GM19023 (cell line): ENCODE results near the gene NPL.

Experiments used
- ATAC-seq: cut with Tn5 transposase; IDR thresholded peaks from one replicate; pipeline ENCODE4 v1.9.1; 2021; ENCODE audit warnings: mild to moderate bottlenecking, moderate library complexity; ENCODE audit not compliant: unreplicated experiment

NPL gene

DNA sequence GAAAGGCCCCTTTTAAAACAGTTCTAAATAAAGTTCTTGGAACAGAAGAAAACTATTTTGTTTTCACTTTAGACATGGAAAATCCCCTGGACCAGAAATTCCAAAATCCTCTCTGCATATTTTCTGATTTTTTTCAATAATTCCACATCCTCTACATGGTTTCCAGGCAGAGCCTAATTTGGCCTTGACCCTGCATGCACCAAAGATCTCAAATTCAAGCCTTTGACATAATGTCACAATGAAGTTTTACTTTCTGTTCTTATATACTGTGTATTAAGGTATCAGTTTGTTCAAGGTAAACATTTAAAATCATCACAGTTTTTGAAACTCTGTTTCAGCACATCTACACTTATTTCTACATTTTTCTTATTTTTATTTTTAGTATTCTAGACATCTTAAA, 12.2 kb upstream of the NPL start:
- no peak for ATAC-seq

GRCh38 chr1:182778862-182779261, 10.7 kb upstream of the NPL start:
- ATAC-seq = no peak

DNA sequence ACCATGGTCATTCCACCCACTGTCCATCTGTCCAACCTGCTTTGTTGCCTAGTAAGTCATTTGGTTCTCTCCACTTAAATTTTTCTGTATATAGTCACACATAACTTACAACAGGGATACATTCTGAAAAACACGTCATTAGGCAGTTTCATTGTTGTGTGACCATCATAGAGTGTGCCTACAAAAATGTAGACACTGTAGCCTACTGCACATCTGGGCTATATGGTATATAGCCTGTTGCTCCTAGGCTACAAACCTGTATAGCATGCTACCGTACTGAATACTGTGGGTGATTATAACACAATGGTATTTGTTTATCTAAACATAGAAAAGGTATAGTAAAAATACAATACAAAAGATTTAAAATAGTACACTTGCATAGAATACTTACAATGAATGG, 10.0 kb upstream of the NPL start:
- ATAC-seq = no peak

DNA sequence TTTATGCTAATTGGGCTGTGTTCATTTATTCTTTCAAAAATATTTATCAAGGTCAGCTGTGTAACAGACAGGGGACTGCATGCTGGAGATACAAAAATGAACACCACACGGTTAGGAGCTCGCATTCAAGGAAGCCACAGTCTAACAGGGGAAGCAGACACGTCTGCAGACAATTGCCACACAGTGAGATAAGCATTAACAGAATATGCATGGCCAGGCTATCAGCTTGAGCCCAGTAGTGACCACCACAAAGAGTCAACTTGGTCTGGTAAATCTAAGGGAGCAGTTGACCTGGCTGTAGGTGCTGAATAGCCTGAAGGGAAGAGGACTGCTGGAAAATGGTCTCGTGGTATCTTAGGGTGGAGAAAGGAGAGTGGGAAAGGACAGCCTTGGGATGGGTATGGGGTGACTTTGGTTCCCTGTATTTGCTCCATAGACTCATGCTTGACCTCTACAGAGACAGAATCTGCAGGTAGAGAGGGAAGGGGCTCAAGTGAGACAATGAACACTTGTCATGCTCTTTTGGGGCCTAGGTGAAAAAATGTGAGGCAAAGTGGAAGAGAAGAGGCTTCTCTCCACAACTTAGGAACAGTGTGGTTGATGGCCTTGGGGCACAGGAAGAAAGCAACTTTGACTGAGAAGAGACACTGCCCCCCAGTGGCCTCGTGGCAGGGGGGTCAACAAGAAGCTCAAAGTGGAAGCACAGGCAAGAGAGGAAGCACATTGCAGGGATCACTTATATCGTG, 7.6 kb upstream of the NPL start:
- peak; percentile 58 for ATAC-seq

GRCh38 chr1:182782587-182782913, 7.0 kb upstream of the NPL start:
- no peak for ATAC-seq

DNA sequence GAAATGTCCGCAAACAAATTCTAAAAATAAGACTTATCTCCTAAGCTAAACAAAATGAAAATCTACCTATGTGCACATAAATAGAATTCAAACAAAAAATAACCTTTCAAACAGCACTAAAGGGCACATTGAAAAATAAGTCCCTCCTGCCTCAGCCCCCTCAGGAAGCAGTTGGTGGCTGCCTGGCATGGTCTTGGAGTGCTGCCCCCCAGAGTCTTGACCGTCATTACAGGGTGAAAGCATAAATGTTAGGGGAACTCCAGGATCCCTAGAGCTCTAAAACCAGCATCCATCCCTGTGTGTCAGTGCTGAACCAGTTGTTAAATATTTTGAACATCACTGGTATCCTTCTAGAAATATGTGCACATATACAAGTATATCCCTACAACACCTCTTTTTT, 6.5 kb upstream of the NPL start:
- ATAC-seq = no peak

DNA sequence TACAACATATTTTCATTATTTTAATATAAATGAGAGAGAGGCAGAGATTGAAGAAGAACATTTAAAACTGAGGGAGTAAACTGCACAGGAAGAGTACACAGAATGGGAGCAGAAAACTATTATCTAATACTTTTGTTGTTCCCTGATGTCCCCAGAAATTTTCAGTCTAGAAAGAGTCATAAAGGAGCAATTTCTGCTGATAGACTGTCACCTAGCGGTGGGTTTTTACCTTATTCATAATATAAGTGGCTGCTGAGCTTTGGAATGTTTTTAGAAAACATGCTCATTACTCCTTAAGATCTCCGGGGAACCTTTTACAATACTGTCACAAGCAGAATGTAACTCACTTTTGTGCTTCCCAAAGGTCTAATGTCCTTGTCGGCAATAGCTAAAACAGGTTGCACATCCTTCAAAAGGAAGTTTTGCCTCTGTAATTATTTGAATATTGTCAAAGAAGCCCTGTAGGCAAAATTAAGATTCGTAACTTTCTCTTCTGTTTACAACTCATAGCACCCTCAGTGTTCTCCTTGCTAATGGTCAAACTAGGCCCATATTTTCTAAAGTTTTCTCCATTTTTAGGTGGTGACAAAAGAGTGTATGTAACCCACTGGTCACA, 4.9 kb upstream of the NPL start:
- no peak for ATAC-seq

DNA sequence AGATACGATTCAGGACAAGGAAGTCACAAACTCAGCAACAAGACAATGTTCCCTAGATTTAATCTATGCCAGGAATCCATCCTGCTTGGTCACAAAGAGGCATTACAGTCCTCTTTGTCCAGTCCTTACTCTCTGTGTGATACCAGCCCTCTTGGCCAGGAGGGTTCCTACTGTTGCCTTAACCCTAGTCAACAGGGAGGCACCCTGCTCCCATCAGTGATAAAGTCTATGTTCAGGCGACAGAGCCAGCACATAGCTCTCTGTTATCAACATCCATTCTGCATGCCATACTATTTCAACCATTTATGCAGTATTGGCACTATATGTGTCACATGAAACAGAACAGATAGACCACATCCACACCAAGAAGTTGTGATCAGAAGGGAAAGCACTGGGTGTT, 4.4 kb upstream of the NPL start:
- no peak for ATAC-seq

- ATAC-seq = no peak
These were observed 3.2 kb upstream of the NPL start for GRCh38 chr1:182786223-182786994.

- no peak for ATAC-seq
These were observed 2.6 kb upstream of the NPL start for GRCh38 chr1:182786995-182787324.

- no peak for ATAC-seq
These were observed 2.0 kb downstream of the NPL start for GRCh38 chr1:182791281-182792179.

DNA sequence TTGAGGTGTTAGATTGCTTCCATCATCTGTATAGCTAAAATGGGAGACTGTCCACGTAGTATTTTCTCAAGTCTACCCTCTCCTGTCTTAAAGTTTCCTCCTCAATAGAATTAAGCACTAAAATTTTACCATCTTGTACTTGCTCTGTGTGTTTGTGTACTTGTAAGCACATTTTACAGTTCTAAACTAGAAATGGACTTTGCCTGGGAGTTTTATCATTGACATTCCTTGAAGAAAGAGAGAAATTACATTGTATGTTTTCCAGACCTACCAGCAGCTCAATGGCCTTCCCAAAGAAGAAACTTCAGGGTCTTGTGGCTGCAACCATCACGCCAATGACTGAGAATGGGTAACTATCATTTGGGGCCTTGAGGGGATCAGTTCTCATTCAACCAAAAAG, 4.5 kb downstream of the NPL start:
- no peak for ATAC-seq

DNA sequence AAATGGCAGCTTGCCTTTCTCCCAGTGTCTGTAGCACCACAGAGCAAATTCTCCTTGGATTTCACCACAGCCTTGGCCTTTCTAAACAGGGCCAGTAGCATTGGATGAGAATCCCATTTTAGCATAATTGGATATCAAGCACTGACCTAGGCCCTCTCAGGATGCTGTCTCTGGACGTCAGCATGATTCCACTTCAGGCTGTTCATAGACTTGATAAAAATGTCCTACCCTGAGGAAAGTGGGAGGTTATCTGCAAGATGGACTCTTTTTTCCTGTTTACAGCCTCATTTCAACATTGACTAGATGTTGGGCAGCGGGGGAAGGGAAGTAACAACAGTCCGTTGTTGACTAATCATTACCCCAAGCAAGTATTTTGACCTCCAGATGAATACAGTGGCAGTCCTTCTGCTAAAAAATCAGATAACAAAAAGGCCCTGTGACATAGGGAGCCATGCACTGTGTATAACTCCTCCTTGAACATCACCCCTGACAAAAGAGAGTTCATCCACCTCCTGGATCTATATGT, 5.2 kb downstream of the NPL start:
- ATAC-seq = no peak

GRCh38 chr1:182795563-182796228, 6.1 kb downstream of the NPL start:
- no peak for ATAC-seq

DNA sequence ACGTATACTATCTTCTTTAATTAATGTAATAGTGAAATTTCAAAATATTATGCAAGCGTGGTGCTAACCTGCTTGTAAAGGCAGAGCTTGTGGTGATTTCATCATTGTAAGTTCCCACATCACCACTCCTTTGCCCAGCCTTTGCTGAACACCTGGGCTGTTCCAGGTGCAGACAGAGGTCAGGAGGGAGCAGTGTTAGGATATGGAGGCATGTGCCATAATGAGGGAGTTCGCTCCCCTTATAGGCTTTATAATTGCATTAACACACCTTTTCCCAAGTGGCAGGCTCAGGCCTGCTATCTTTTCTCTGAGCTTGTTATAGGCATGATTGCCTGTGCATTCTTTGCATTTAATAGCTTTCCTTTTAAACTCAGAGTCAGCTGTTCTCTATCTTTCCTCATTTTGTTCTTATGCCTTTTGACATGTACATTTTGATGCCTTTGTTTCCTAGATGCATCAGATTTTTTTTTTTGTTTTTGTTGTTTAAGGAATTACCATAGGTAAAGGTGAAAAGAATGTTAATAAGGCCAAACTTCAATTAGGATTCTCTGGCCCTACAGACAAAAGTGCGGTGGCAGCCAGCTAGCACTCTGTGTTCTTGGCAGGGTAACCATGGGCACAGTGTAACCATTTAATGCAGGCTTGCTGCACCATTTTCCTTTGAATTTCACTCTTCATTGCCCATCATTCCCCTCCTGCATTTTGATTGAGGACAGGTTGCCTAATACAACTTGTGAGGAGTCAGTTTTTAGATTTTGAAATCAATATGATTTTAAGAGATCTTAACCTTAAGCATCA, 12.6 kb downstream of the NPL start:
- ATAC-seq = no peak

- no peak for ATAC-seq
These were observed 14.3 kb downstream of the NPL start for GRCh38 chr1:182803846-182804245.

- ATAC-seq = no peak
These were observed 16.6 kb downstream of the NPL start for GRCh38 chr1:182806015-182806678.

GRCh38 chr1:182807907-182808306, 18.3 kb downstream of the NPL start:
- no peak for ATAC-seq

- ATAC-seq = no peak
These were observed 19.9 kb downstream of the NPL start for GRCh38 chr1:182809414-182809957.
